ENCODE measurements around the gene NOXO1.
A peak's percentile ranks its signal among the peaks of the same experiment; 100 is the strongest.
"Not testable (repeated sequence)": the region's sequence is repeated elsewhere in the genome, so short reads cannot be mapped to it uniquely, and the experiment has no call there.

NOXO1 gene

GRCh38 chr16:1981398-1981836 is at the start of gene NOXO1:
NOXO1 (minus strand) TSS chr16:1981469; CDS start chr16:1981179, 290 bp downstream.
- no peak for DNase-seq (ENCODE audit: low read depth)

- no peak for DNase-seq (ENCODE audit: low read depth)
Measured at GRCh38 chr16:2030036-2030435, 48.8 kb upstream of the NOXO1 start.

- no peak for DNase-seq (ENCODE audit: low read depth)
Measured at GRCh38 chr16:2029350-2029749, 48.1 kb upstream of the NOXO1 start.

- DNase-seq (ENCODE audit: low read depth), result no peak
Measured at GRCh38 chr16:2028620-2029220, 47.5 kb upstream of the NOXO1 start.

- no peak for DNase-seq (ENCODE audit: low read depth)
Measured at GRCh38 chr16:2028146-2028545, 46.9 kb upstream of the NOXO1 start.

- DNase-seq (ENCODE audit: low read depth), result no peak
Measured at GRCh38 chr16:2027024-2028010, 46.0 kb upstream of the NOXO1 start.

- no peak for DNase-seq (ENCODE audit: low read depth)
Measured at GRCh38 chr16:2026461-2027023, 45.3 kb upstream of the NOXO1 start, which contains the start of gene NHERF2. NHERF2 (plus strand) TSS chr16:2026902; CDS start chr16:2027006, 104 bp downstream.

- no peak for DNase-seq (ENCODE audit: low read depth)
Measured at GRCh38 chr16:2025878-2026460, 44.7 kb upstream of the NOXO1 start.

- no peak for DNase-seq (ENCODE audit: low read depth)
Measured at GRCh38 chr16:2025251-2025650, 44.0 kb upstream of the NOXO1 start.

- DNase-seq (ENCODE audit: low read depth), result no peak
Measured at GRCh38 chr16:2024032-2024420, 42.8 kb upstream of the NOXO1 start.

- peak; percentile 69 for DNase-seq (ENCODE audit: low read depth)
Measured at GRCh38 chr16:2023092-2024031, 42.1 kb upstream of the NOXO1 start.

- DNase-seq (ENCODE audit: low read depth), result no peak
Measured at GRCh38 chr16:2022723-2023091, 41.4 kb upstream of the NOXO1 start.

- no peak for DNase-seq (ENCODE audit: low read depth)
Measured at GRCh38 chr16:2019921-2020831, 38.9 kb upstream of the NOXO1 start.

GRCh38 chr16:2019518-2019920 is 38.2 kb upstream of the NOXO1 start, which contains the start of gene NPW:
NPW (plus strand) TSS chr16:2019785.
- no peak for DNase-seq (ENCODE audit: low read depth)

GRCh38 chr16:2016407-2016922 is 35.2 kb upstream of the NOXO1 start:
- no peak for DNase-seq (ENCODE audit: low read depth)

- DNase-seq (ENCODE audit: low read depth), result no peak
Measured at GRCh38 chr16:2015947-2016208, 34.6 kb upstream of the NOXO1 start.

- DNase-seq (ENCODE audit: low read depth), result no peak
Measured at GRCh38 chr16:2015117-2015946, 34.1 kb upstream of the NOXO1 start.

- no peak for DNase-seq (ENCODE audit: low read depth)
Measured at GRCh38 chr16:2013527-2013926, 32.3 kb upstream of the NOXO1 start.

GRCh38 chr16:2011726-2012125 is 30.5 kb upstream of the NOXO1 start:
- not testable (repeated sequence) for DNase-seq (ENCODE audit: low read depth)

Data from stromal cell of bone marrow (primary cell).